Testis (tissue), 3 donors: ENCODE results near the gene BCAT1. TPM values are rescaled to one million over a fixed set of nuclear protein-coding genes. Genes with fewer than 3 reads are reported as not detected.

Experiments used
- DNase-seq: peaks from one replicate; pipeline ENCODE4 v3.0.0-alpha.2; 2019
- H3K27ac ChIP-seq, 2 donors: fragments of 200-600 bp; sonication (generic); one replicate each; pipeline ENCODE4 v1.5.1; 2019
- H3K27me3 ChIP-seq: fragments of 200-600 bp; sonication (generic); one replicate; pipeline ENCODE4 v1.5.1; 2019
- H3K36me3 ChIP-seq: fragments of 200-600 bp; sonication (generic); one replicate; pipeline ENCODE4 v1.5.1; 2017; ENCODE audit warnings: low read depth; ENCODE audit errors: missing control alignments
- H3K4me1 ChIP-seq: fragments of 200-600 bp; sonication (generic); one replicate; pipeline ENCODE4 v1.5.1; 2019
- H3K4me3 ChIP-seq, 2 donors: fragments of 200-600 bp; sonication (generic); one replicate each; pipeline ENCODE4 v1.5.1; 2017 to 2019
- H3K9me3 ChIP-seq: fragments of 200-600 bp; sonication (generic); one replicate; pipeline ENCODE4 v1.5.1; 2017
- POLR2A ChIP-seq: fragments of 450-650 bp; IDR thresholded peaks from one replicate; pipeline ENCODE4 v1.6.1; 2017; ENCODE audit warnings: antibody characterized with exemption, mild to moderate bottlenecking, moderate library complexity
- WGBS, 2 donors: methylation state at CpG; one replicate each; pipeline ENCODE4 v1.1.5; 2018; 5-methylcytosine and 5-hydroxymethylcytosine counted together
- intact Hi-C: fragments of 100-400 bp; cut with DNase I; formaldehyde crosslinking; loops from one replicate; pipeline ENCODE4 v1.15.1; 2023; ENCODE audit warnings: low total_unique reads
- polyA plus RNA-seq: library from polyadenylated mRNA; stranded (reverse); fragments of 350-450 nt; fragmentation: Illumina TruSeq; extraction: RNeasy Lipid Tissue Mini Kit (QIAGEN cat#74804); gene quantifications from one replicate; pipeline ENCODE4 v1.2.3, GENCODE V29; 2014; ENCODE audit warnings: low read depth, low replicate concordance; ENCODE audit not compliant: insufficient read depth
- total RNA-seq, 2 donors: library from RNA; depleted of rRNA; stranded (reverse); fragments of >200 nt; gene quantifications; one replicate each; pipeline ENCODE4 v1.2.3, GENCODE V29; 2016
- TF ChIP-seq, protein P1 (sequence below), 3 experiments: fragments of 450-650 bp in 2 of 3; fragments of 200-600 bp in 1 of 3; sonication (generic) in 1 of 3; IDR thresholded peaks; one replicate each; pipeline ENCODE4 v1.5.1; 2016 to 2019; ENCODE audit warnings: antibody characterized with exemption in 3 of 3, mild to moderate bottlenecking in 2 of 3, moderate library complexity in 1 of 3

BCAT1 gene
- total and polyA plus RNA-seq, 3 donors from 2014 or later: 30.8 to 44.2 (median 34.7) TPM

DNA sequence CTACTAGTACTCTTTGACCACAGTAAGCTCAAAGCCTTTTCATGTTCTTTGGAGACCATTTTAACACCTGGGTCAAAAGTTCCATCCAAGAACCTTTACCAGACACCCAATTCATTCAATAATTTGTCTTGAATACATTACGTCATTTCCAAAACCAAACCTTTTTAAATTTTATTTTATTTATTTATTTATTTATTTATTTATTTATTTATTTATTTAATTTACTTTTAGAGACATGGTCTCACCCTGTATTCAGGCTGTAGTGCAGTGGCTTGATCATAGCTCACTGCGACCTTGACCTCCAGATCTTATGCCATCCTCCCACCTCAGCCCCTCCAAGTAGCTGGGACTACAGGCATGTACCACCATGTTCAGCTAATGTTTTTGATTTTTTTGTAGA lies 113.5 kb downstream of the BCAT1 start:
- TF ChIP-seq POLR2A: no peak
- TF ChIP-seq, protein P1, sequence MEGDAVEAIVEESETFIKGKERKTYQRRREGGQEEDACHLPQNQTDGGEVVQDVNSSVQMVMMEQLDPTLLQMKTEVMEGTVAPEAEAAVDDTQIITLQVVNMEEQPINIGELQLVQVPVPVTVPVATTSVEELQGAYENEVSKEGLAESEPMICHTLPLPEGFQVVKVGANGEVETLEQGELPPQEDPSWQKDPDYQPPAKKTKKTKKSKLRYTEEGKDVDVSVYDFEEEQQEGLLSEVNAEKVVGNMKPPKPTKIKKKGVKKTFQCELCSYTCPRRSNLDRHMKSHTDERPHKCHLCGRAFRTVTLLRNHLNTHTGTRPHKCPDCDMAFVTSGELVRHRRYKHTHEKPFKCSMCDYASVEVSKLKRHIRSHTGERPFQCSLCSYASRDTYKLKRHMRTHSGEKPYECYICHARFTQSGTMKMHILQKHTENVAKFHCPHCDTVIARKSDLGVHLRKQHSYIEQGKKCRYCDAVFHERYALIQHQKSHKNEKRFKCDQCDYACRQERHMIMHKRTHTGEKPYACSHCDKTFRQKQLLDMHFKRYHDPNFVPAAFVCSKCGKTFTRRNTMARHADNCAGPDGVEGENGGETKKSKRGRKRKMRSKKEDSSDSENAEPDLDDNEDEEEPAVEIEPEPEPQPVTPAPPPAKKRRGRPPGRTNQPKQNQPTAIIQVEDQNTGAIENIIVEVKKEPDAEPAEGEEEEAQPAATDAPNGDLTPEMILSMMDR (IDR thresholded peaks at IDR 0.05): no peak
- no peak overlapping the region for H3K4me3 ChIP-seq

GRCh38 chr12:24833513-24833912 lies 115.4 kb downstream of the BCAT1 start:
- intact Hi-C loops: no loop called here
- Histone ChIP-seq H3K36me3 (no peaks in the 10 kb centered on the region), H3K4me3 (no peak overlapping the region), H3K9me3 (no peaks in the 10 kb centered on the region), H3K4me1 (no peaks in the 10 kb centered on the region), H3K27ac (no peak overlapping the region), H3K27me3 (no peaks in the 10 kb centered on the region)
- DNase-seq: no peak
- TF ChIP-seq POLR2A: no peak
- TF ChIP-seq, protein P1 (IDR thresholded peaks at IDR 0.05): no peak
- WGBS, 2 donors: 88 to 95% methylated on average over 3 of the region's 3 CpGs

More for the DNA sequence above, 113.5 kb downstream of the BCAT1 start:
- Histone ChIP-seq H3K9me3 (no peaks in the 10 kb centered on the region), H3K27ac (no peak overlapping the region), H3K36me3 (no peaks in the 10 kb centered on the region), H3K27me3 (no peaks in the 10 kb centered on the region), H3K4me1 (no peaks in the 10 kb centered on the region)
- WGBS, 2 donors: 95 to 97% methylated on average over 2 of the region's 2 CpGs
- intact Hi-C loops: no loop called here
- DNase-seq: no peak

- DNase-seq: no peak
- intact Hi-C loops: no loop called here
- no peaks in the 10 kb centered on the region for H3K4me1 ChIP-seq
- no peak overlapping the region for H3K4me3 ChIP-seq
- TF ChIP-seq, protein P1 (IDR thresholded peaks at IDR 0.05): no peak
- no peak for TF ChIP-seq POLR2A
- no peaks in the 10 kb centered on the region for H3K36me3 ChIP-seq
- H3K9me3 ChIP-seq: no peaks in the 10 kb centered on the region
- H3K27ac ChIP-seq: no peak overlapping the region
- no peaks in the 10 kb centered on the region for H3K27me3 ChIP-seq
- WGBS, 2 donors: 75 to 91% methylated on average over 5 of the region's 5 CpGs
Measured at GRCh38 chr12:24823808-24824515, 124.9 kb downstream of the BCAT1 start.

GRCh38 chr12:24822121-24822899 lies 126.6 kb downstream of the BCAT1 start:
- WGBS, 2 donors: 60% methylated on average over 5 of the region's 5 CpGs
- no peak for DNase-seq
- Histone ChIP-seq H3K4me1 (no peaks in the 10 kb centered on the region), H3K9me3 (no peaks in the 10 kb centered on the region), H3K27me3 (no peaks in the 10 kb centered on the region), H3K27ac (no peak overlapping the region), H3K4me3 (no peak overlapping the region), H3K36me3 (no peaks in the 10 kb centered on the region)
- no peak for TF ChIP-seq POLR2A
- TF ChIP-seq, protein P1 (IDR thresholded peaks at IDR 0.05): no peak
- intact Hi-C loops: no loop called here
